Vagina (tissue), 2 donors: ENCODE measurements around the gene CNTNAP1. TPM values are rescaled to one million over a fixed set of nuclear protein-coding genes. Genes with fewer than 3 reads are reported as not detected.

Experiments
- DNase-seq, 2 donors: peaks; one replicate each; pipeline ENCODE4 v3.0.0-alpha.2; 2017; ENCODE audit errors: extremely low spot score in 2 of 2
- H3K27ac ChIP-seq: fragments of 200-600 bp; sonication (generic); one replicate; pipeline ENCODE4 v1.5.1; 2019
- H3K27me3 ChIP-seq: fragments of 200-600 bp; sonication (generic); one replicate; pipeline ENCODE4 v1.5.1; 2019
- H3K36me3 ChIP-seq, 2 donors: fragments of 200-600 bp; sonication (generic); one replicate each; pipeline ENCODE4 v1.5.1; 2017 to 2019
- H3K4me1 ChIP-seq: fragments of 200-600 bp; sonication (generic); one replicate; pipeline ENCODE4 v1.5.1; 2019
- H3K4me3 ChIP-seq, 2 donors: fragments of 200-600 bp; sonication (generic); 1 replicate in 1 of 2; 2 replicates in 1 of 2; pipeline ENCODE4 v1.5.1; 2016 to 2019
- H3K9me3 ChIP-seq: fragments of 200-600 bp; sonication (generic); one replicate; pipeline ENCODE4 v1.5.1; 2019
- POLR2A ChIP-seq, 2 donors: fragments of 450-650 bp; IDR thresholded peaks; one replicate each; pipeline ENCODE4 v1.6.1; 2017; ENCODE audit warnings: antibody characterized with exemption in 2 of 2, mild to moderate bottlenecking in 2 of 2, moderate library complexity in 2 of 2
- POLR2AphosphoS5 ChIP-seq, 2 donors: sonication (generic); formaldehyde crosslinking; IDR thresholded peaks; one replicate each; pipeline ENCODE4 v1.9.0; 2017; ENCODE audit warnings: antibody characterized with exemption in 2 of 2, mild to moderate bottlenecking in 2 of 2, low read depth in 1 of 2; ENCODE audit not compliant: insufficient read depth in 1 of 2
- intact Hi-C: fragments of 100-400 bp; cut with DNase I; formaldehyde crosslinking; loops from one replicate; pipeline ENCODE4 v1.15.1; 2023
- total RNA-seq: library from RNA; depleted of rRNA; stranded (reverse); fragments of >200 nt; gene quantifications from one replicate; pipeline ENCODE4 v1.2.3, GENCODE V29; 2016
- TF ChIP-seq, protein P1 (sequence below), 3 experiments: fragments of 450-650 bp in 2 of 3; fragments of 200-600 bp in 1 of 3; sonication (generic) in 1 of 3; IDR thresholded peaks; one replicate each; pipeline ENCODE4 v1.5.1; 2017 to 2019; ENCODE audit warnings: antibody characterized with exemption in 3 of 3, mild to moderate bottlenecking in 2 of 3, moderate library complexity in 2 of 3

Gene CNTNAP1
- total RNA-seq, 1 donor from 2014 or later, result 5.9 TPM

DNA sequence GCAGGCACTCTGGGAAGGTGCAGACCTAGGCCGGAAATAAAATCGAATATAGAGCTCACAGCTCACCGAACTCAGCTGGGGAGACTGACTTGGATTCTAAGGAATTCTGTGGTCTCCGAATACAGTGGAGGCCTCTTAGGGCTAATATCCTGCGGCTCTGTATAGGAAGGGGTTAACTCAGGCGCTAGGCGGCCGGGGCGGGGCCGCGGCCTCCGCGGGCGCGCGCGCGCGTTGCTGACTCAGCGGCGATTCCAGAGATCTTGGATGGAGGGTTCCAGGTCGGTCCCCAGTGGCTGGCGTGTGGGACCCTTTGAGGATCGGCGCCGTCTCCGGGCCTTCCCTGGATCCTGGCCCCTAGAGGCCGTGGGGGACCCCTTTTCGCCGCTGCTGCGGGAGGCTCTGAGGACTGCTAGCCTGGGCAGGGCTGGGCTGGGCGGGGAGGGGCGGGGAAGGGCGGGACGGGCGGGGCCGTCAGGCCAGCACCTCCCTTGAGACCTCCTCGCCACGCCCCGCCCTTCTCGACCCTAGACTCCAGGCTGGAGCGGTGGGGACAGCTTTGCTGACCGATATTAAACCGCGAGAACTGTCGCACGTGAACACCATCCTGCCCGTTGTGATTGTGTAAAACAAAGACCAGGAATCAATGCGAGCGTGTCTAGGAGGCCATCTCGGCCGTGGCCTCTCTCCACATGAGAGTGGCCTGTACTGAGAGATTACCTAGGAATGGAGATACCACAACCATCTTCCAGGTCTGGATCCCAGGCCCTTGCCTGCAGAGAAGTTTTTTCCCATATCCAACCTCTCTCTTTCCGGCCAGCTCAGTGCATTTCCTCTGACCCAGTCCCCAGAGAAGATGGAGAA, 4.2 kb upstream of the CNTNAP1 start:
- H3K36me3 ChIP-seq, result peaks cover 0 to 7% of the 10 kb centered on the region in 2 donors
- H3K9me3 ChIP-seq, result no peaks in the 10 kb centered on the region
- no peaks in the 10 kb centered on the region for H3K27me3 ChIP-seq
- intact Hi-C loops, result loop anchor here (2.0 kb wide), 1 partner anchor 99 kb away; no protein-coding TSS in a partner anchor
- TF ChIP-seq POLR2A (IDR thresholded peaks at IDR 0.05), result peak in 1 of 2 donors; percentile 45
- TF ChIP-seq, protein P1, sequence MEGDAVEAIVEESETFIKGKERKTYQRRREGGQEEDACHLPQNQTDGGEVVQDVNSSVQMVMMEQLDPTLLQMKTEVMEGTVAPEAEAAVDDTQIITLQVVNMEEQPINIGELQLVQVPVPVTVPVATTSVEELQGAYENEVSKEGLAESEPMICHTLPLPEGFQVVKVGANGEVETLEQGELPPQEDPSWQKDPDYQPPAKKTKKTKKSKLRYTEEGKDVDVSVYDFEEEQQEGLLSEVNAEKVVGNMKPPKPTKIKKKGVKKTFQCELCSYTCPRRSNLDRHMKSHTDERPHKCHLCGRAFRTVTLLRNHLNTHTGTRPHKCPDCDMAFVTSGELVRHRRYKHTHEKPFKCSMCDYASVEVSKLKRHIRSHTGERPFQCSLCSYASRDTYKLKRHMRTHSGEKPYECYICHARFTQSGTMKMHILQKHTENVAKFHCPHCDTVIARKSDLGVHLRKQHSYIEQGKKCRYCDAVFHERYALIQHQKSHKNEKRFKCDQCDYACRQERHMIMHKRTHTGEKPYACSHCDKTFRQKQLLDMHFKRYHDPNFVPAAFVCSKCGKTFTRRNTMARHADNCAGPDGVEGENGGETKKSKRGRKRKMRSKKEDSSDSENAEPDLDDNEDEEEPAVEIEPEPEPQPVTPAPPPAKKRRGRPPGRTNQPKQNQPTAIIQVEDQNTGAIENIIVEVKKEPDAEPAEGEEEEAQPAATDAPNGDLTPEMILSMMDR (IDR thresholded peaks at IDR 0.05), result no peak
- peak; percentile 16 to 66 for TF ChIP-seq POLR2AphosphoS5 (IDR thresholded peaks at IDR 0.05; ENCODE audit: insufficient read depth in 1 of 2, low read depth in 1 of 2)
- peak in 1 of 2 donors; percentile 95 for DNase-seq
- H3K27ac ChIP-seq, result peak overlapping the region; percentile 98
- H3K4me1 ChIP-seq, result peaks cover 80% of the 10 kb centered on the region
- peak overlapping the region; percentile 70 to 92 for H3K4me3 ChIP-seq

DNA sequence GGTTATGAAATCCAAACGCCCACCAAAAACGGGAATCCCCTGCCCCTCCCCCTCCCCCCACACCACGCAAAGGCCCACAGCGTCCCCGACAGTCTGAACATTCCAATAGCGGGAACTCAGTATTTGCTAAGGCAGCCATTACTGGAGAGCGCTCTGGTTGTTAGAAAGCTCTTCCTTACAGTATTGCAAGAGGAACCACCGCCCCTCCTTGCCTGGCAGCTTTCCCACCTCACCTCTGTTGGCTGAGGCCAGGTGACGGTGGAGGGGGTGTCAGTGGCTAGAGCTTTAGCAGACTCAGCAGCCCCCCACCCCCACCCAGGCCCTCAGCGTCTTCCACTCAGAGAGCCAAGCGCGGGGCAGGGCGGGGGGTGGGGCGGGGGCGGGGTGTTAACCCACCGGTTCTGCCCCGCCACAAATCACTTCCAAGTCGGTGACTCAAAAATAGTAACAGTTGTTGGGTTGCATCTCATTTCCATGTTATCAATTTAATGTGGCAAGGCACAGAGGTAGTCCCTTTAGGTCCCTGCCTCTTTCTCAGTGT, 3.3 kb upstream of the CNTNAP1 start:
- DNase-seq, result no peak
- TF ChIP-seq POLR2AphosphoS5 (IDR thresholded peaks at IDR 0.05; ENCODE audit: insufficient read depth in 1 of 2, low read depth in 1 of 2) (no peak), POLR2A (IDR thresholded peaks at IDR 0.05) (no peak)
- TF ChIP-seq, protein P1 (IDR thresholded peaks at IDR 0.05), result no peak
- Histone ChIP-seq H3K4me1 (peaks cover 80% of the 10 kb centered on the region), H3K4me3 (peak overlapping the region; percentile 70 to 92), H3K27me3 (no peaks in the 10 kb centered on the region), H3K36me3 (no peaks in the 10 kb centered on the region), H3K27ac (peak overlapping the region; percentile 98), H3K9me3 (no peaks in the 10 kb centered on the region)
- intact Hi-C loops, result loop anchor here (2.0 kb wide), 1 partner anchor 100 kb away; no protein-coding TSS in a partner anchor

DNA sequence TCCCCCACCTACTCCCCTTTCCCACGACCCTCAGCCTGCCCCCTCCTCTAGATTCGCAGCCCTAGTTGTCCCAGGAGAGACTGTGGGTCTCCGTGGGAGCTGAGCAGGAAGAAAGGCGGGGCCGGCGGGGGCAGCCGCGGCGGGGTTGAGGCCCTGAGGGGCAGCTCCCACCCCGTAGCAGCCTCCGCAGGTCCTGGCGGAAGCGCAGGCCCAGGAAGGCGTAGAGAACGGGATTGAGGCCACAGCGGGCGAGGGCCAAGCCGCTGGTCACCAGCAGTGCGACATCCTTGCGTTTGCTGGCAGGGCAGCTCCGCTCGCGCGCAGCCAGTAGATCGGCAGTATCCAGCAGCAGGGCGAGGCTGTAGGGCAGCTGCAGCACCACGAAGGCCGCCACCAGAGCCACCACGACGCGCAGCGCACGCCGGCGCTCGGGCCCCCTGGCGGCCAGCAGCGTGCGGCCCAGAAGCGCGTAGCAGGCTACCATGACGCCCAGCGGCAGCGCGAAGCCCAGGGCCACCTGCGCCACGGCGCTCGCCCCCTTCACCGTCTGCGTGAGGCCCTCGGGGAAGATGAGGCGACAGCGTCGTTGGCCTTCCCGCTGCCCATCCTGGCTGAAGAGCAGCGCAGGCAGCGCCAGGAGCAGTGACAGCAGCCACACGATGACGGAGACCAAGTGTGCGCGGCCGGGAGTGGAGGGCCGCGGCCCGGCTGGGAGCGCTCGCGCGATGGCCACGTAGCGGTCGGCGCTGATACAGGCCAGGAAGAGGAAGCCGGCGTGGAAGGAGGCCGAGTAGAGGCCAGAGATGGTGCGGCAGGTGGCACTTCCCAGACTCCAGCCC, 2.6 kb upstream of the CNTNAP1 start:
- Histone ChIP-seq H3K27me3 (no peaks in the 10 kb centered on the region), H3K4me3 (peak overlapping the region; percentile 70 to 92), H3K9me3 (no peaks in the 10 kb centered on the region), H3K4me1 (peaks cover 78% of the 10 kb centered on the region), H3K27ac (peak overlapping the region; percentile 98), H3K36me3 (no peaks in the 10 kb centered on the region)
- TF ChIP-seq POLR2A (IDR thresholded peaks at IDR 0.05), result no peak
- TF ChIP-seq, protein P1 (IDR thresholded peaks at IDR 0.05), result peak; percentile 54 to 89 (median 88)
- TF ChIP-seq POLR2AphosphoS5 (IDR thresholded peaks at IDR 0.05; ENCODE audit: insufficient read depth in 1 of 2, low read depth in 1 of 2), result peak; percentile 32 to 65
- no peak for DNase-seq
- intact Hi-C loops, result loop anchor here (1.0 to 2.0 kb wide), 2 partner anchors 101 to 105 kb away; no protein-coding TSS in a partner anchor

DNA sequence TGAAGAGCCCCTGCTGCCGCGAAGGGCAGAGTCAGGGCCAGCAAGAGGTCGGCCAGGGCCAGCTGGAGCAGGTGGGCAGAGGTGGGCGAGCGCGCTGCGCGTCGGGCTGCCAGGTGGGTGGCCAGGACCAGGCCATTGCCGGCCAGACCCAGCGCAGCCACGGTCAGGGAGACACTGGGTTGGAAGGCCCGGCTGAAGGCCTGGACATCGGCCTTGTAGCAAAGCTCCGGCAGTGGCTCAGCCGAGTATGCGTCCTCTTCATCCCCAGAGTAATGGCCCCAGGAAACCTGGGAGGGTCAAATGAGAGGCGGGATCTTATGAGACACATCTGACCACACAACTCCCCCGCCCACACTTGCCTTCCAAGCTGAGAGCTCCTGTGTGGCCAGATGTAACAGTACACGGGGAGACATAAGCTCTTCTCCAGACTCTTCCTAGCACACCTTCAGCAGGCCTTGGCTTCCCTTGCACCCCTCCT, 2.0 kb upstream of the CNTNAP1 start:
- TF ChIP-seq, protein P1 (IDR thresholded peaks at IDR 0.05), result no peak
- TF ChIP-seq POLR2AphosphoS5 (IDR thresholded peaks at IDR 0.05; ENCODE audit: insufficient read depth in 1 of 2, low read depth in 1 of 2) (no peak), POLR2A (IDR thresholded peaks at IDR 0.05) (no peak)
- peak overlapping the region; percentile 98 for H3K27ac ChIP-seq
- H3K36me3 ChIP-seq, result no peaks in the 10 kb centered on the region
- no peaks in the 10 kb centered on the region for H3K27me3 ChIP-seq
- peaks cover 72% of the 10 kb centered on the region for H3K4me1 ChIP-seq
- DNase-seq, result no peak
- intact Hi-C loops, result loop anchor here (1.0 kb wide), 1 partner anchor 106 kb away; no protein-coding TSS in a partner anchor
- H3K9me3 ChIP-seq, result no peaks in the 10 kb centered on the region
- peak overlapping the region; percentile 70 to 92 for H3K4me3 ChIP-seq
